ENCODE data around the gene WNK1.
"Not testable (repeated sequence)": the region's sequence is repeated elsewhere in the genome, so short reads cannot be mapped to it uniquely, and the experiment has no call there.

WNK1 gene

DNA sequence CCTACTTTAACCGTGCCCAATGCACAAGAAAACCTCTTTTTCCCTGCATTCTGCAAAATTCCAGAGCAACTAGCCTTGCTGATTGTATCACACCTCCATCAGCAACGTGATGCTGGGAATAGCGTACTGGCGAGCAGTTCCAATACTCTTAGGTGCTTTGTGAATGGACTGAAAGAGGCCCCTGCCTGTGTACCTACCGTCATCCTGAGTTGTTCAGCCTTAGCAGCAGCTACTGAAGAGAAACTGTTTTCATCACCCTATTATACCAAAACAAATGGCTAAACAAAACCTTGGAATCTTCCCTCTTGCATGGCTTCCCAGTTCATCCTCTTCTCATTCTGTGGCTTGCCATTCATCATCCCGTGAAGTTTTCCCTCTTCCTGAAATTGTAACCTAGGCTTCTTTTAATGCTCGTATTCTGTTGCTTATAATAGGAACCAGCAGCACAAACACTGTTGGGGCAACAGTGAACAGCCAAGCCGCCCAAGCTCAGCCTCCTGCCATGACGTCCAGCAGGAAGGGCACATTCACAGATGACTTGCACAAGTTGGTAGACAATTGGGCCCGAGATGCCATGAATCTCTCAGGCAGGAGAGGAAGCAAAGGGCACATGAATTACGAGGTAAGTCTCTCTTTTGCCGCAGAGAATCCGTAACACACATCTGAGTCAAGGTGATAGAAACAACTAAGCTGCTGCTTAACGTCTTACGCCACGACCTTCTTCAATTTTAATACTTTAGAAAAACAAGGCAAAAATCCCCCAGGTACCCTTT lies 155.2 kb downstream of the WNK1 start:
- FAIRE-seq (no peak), DNase-seq (ENCODE audit: low spot score) (no peak)

DNA sequence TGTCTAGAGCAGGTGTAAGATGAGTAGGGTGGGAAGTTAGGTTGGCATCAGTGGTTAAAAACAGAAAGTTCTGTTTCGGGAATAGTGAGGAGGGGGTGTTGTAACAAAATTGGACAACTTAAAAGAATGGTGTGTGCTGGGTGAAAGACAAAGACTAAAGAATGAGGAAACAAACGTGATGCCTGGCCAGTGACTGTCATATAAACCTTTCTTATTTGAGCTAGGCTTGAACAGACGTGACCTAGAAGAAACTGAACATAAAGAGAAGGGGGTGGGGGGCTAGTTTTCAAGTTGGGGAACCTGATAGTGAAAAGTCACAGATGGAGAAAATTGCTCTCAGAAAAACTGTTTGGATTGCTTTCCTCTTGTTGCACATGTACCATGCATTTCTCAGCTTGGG lies 157.5 kb downstream of the WNK1 start:
- no peak for FAIRE-seq
- no peak for DNase-seq (ENCODE audit: low spot score)

GRCh38 chr12:910416-910815 lies 158.0 kb downstream of the WNK1 start:
- no peak for FAIRE-seq
- DNase-seq (ENCODE audit: low spot score), result no peak

DNA sequence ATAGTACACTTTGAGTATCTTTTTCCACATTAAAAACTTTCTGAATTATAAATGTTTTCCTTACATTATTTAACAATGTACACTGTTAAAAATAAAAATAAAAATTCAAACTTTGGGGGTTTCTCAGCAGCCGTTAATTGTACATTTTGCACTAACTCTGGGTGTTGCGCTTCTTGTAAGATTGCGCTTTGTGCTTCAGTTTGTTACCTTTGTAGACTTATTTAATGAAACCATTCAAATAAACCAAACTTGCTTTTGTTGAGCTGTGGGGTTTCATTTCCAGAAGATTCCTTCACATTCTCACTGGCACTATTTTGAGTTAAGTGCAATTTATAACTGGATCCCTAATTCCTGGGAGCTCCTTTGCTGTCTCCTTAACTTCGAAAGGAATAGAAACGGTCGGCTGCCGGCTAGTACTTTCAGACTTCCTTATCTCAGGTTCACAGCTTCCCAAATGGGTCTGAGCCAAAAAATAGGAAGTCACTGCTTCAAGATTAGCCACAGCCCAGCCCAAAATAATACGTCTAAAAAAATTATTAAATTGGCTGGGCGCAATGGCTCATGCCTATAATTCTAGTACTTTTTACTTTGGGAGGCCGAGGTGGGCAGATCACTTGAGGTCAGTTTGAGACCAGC lies 158.9 kb downstream of the WNK1 start:
- no peak for FAIRE-seq
- DNase-seq (ENCODE audit: low spot score), result no peak

DNA sequence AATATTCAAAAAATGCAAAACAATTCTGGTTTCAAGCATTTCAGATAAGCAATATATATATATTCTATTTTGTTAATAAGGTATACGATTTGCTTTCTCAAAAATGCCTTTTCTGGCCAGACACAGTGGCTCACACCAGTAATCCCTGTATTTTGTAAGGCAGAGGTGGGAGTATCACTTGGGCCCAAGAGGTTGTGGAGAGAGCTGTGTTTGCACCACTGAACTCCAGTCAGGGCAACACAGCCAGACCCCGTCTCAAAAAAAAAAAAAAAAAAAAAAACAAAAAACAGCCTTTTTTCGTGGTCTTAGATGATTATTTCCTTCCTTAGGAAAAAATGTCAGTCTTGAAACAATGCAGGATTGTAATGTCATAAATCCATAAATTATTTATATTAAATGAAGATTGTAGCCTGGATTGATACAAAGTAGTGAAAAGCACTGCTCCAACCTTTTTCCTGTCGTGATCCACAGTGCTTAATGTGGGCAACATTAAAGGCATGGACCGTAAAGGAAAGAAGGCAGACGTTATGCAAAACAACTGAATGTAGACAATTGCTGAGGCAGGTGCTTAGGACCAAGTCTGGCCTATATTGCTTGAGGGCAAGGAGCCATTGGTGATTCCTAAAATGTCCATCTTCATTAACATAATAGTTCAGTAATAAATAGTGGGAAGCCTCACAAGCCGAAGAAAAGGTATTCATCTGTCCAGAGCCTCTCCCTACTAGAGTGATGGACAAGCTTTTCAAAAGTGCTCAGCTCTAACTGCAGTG lies 160.3 kb downstream of the WNK1 start:
- no peak for FAIRE-seq
- no peak for DNase-seq (ENCODE audit: low spot score)

GRCh38 chr12:913919-914698 lies 161.7 kb downstream of the WNK1 start:
- peak; percentile 97 for DNase-seq (ENCODE audit: low spot score)
- FAIRE-seq, result peak; percentile 97

DNA sequence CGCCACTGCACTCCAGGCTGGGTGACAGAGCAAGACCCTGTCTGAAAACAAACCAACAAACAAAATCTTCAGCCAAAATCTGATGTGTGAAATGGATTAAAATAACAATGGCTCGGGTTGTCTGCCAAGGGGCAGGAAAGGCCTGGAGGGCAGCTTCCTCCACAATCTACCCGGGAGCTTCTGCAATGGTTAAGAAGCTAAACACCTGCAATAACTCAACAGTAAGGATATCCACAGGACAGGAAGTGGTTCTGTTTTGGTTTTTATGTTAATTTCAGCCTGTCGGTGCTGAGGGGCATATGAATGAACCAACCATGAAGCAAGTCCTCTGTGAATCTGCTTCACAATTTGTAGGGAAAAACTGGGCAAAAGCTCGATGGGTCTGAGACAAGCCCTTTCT lies 162.7 kb downstream of the WNK1 start:
- FAIRE-seq (no peak), DNase-seq (ENCODE audit: low spot score) (no peak)

DNA sequence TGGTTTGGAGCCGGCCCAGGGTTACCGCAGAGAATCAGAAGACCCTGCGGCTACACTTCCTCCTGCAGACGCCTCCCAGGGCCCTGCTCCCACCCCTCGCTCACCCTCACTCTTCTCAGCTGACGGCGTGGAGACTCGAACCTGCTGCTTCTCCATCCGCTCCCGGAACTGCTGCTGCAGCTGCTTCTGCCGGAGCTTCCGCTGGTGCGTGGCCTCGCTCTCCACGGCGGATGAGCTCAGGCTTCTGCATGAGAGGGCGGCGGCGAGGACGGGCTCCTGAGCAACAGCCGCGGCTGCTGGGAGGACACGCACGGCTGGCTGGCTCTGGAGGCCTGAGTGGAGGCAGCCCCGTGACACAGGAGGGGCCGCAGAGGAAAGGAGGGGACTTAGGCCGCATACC lies 163.9 kb downstream of the WNK1 start:
- no peak for DNase-seq (ENCODE audit: low spot score)
- FAIRE-seq, result no peak

DNA sequence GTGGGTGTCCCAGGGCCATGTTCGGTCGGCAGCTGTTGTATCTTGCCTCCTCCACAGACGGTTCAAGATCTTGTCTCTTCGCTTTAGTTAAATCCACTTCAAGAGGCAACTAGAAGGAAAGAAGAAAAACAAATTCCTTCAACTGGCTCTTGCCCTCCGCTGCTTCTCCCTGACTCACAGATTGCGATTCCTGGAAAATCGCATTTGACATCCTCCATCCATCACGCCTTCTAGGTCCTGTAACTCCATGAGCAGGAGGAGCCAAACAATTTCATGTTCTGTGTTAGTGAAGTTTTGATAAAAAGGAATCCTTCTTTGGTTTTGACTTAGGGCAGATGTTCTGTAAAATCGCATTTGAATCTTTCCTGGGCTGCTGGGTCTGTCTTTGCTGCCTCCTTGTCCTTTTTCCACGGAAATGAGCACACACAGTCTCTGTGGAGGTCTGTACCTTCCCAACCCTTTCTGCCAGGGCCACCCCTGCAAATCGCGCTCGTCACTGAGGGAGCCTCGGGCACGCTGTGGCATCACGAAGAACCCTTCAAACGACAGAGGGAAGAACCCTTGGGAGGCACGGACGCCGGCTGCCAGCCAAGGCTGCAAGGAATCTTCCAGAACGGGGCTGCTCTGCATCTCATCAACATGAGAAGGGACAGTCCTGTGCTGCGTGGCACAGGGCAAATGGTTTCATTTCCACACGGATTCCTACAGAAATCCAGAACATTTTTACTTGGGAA lies 164.5 kb downstream of the WNK1 start:
- no peak for FAIRE-seq
- no peak for DNase-seq (ENCODE audit: low spot score)

DNA sequence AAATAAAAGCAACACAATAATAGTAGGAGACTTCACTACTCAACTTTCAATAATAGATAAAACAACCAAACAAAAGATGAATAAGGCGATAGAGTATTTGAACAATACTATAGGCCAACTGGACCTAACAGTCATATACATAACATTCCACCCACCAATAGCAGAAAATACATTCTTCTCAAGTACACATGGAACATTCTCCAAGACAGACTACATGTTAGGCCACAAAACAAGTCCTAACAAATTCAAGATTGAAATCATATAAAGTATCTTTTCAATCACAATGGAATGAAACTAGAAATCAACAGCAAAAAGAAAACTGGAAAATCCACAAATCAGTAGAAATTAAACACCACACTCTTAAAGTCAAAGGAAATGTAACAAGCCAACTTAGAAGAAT lies 168.3 kb downstream of the WNK1 start:
- no peak for FAIRE-seq
- no peak for DNase-seq (ENCODE audit: low spot score)

DNA sequence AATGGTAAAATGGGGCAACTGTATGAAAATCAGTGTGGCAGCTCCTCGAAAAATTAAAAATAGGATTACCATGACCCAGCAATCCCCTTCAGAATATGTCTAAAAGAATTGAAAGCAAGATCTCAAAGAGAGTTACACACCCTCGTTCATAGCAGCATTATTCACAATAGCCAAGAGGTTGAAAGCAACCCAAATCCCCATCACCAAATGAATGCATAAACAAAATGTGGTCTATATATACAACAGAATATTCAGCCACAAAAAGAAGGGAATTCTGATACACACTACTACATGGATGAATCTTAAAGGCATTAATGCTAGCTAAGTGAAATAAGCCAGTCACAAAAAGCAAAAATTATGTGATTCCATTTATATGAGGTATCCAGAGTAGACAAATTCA lies 169.9 kb downstream of the WNK1 start:
- no peak for DNase-seq (ENCODE audit: low spot score)
- no peak for FAIRE-seq

DNA sequence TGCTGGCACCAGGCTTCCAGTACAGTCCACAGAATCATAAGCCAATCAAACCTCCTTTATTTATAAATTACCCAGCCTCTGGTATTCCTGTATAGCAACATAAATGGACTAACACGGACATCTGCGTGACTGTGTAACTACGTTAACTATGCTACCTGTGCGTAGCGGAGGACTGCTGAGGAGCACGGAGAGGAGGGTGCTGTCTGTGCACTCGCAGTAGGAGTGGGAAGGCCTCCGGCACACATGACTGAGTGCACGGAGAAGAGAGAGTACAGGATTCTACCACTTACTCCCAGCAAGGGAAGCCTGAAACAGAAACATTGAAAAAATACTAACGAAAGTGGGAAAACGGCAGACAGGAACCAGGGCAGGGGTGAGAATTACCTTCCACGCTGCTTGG lies 174.3 kb downstream of the WNK1 start:
- DNase-seq (ENCODE audit: low spot score), result no peak
- FAIRE-seq, result no peak

DNA sequence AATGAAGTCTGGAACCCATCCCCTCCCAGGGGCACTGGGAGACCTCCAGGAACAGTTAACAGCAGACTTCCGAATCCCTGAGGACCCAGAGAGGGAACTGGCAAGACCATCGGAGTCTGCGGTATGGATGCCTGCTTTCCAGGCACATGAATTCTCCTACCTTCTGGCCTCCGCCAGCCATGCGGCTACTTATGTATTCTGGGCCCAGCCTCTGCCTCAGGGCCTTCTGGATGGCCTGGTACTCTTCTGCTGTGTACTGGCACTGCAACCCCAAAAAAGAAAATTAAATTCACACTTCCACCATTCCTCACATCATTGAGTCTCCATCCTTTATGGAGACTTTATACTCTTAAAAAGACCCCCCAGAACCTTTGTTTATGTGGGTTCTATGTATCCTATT lies 178.7 kb downstream of the WNK1 start:
- no peak for FAIRE-seq
- no peak for DNase-seq (ENCODE audit: low spot score)

DNA sequence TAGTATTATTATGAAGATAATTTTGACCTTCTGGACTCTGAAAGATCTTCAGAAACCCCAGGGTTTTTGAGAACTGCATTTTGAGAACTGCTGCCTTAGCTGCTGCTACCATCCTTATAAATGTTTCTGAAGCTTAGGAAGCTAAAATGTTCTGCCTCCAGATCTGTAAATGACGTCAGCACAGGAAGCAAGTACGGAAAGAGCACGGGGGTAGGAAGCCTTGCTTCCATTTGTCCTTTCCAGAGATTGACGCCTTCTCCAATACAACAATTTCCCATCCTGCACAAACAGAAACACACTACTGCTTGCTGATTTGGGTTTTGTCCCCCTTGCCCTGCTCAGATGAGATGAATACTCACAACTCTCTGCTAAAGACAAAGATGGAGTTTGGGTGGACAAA lies 179.2 kb downstream of the WNK1 start:
- FAIRE-seq, result no peak
- DNase-seq (ENCODE audit: low spot score), result no peak

- FAIRE-seq; DNase-seq (ENCODE audit: low spot score): not testable (repeated sequence)
These were observed 183.5 kb downstream of the WNK1 start for GRCh38 chr12:935891-936290.

DNA sequence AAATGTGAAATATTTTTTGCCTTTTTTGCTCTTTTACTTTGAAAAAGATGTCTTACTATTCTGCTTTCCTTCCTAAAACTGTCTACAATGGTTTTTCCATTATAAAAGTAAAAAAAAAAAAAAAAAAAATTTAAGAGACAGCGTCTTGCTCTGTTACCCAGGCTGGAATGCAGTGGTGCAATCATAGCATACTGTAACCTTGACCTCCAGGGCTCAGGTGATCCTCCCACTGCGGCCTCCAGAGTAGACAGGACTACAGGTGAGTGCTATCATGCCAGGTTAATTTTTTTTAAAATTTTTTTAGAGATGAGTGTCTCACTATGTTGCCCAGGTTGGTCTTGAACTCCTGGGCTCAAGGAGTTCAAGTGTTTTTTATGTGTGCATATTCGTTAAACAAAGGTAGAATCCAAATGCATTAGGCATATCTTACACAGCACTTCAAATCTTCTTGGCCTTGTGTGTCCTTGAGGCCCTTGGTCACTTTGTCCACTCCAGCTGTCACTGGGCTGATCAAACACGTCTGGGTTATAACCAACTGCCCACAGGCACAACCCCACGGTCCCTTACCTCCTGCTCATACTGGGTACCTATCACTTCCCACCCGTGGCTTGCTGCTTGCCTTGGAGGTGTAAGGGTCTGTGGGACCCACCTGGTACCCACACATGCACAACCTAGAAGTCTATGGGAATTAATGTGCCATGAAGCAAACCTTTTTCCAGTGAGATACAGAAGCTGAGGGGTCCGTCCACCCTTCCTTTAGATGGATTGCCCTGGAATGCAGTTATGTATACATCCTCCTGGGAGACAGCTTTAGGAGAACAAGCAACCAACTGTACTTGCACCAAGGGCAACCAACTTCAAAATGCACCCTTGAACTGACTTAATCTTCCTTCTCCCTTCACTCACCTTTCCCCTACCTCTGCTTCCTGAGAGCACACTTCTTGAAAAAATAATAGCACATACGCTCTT lies 184.3 kb downstream of the WNK1 start:
- FAIRE-seq (no peak), DNase-seq (ENCODE audit: low spot score) (no peak)

GRCh38 chr12:938810-939209 lies 186.4 kb downstream of the WNK1 start:
- DNase-seq (ENCODE audit: low spot score), result no peak
- no peak for FAIRE-seq

DNA sequence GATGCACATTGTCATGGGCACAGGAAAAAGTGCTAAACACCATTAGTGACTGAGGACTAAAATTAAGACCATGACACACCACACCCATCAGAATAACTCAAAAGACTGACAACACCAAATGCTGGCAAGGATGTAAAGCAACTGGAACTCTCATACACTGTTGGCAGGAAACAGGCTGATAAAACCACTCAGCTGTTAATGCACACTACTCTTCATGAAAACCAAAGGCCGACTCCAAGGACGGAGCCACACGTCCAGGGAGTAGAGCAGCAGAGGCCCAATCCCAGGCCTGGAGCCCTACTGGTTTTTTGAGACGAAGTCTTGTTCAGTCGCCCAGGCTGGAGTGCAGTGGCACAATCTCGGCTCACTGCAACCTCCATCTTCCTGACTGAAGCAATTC lies 190.7 kb downstream of the WNK1 start:
- FAIRE-seq (no peak), DNase-seq (ENCODE audit: low spot score) (no peak)

DNA sequence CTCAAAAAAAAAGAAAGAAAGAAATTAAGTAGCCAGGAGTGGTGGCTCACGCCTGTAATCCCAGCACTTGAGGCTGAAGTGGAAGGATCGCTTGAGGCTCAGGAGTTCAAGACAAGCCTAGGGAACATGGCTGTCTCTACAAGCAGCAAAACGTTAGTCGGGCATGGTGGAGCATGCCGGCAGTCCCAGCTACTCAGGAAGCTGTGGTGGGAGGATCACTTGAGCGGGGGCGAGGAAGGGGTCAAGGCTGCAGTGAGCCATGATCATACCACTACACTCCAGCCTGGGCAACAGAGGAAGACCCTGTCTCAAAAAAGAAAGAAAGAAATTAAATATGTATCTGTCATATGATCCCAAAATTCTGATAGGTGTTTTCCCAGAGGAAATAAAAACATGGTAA lies 191.8 kb downstream of the WNK1 start:
- no peak for DNase-seq (ENCODE audit: low spot score)
- no peak for FAIRE-seq

- DNase-seq (ENCODE audit: low spot score), result no peak
- FAIRE-seq, result no peak
These were observed 193.8 kb downstream of the WNK1 start for GRCh38 chr12:946212-946611.
